Uterus (tissue), 2 donors: Measurements from ENCODE around the gene SERPINA12.

ENCODE experiments used
- POLR2A ChIP-seq, 2 donors: fragments of 450-650 bp; IDR thresholded peaks; one replicate each; pipeline ENCODE4 v1.6.1; 2016; ENCODE audit warnings: antibody characterized with exemption in 2 of 2, mild to moderate bottlenecking in 1 of 2, moderate library complexity in 1 of 2
- TF ChIP-seq, protein P1 (sequence below), 4 experiments: fragments of 200-600 bp in 2 of 4; fragments of 450-650 bp in 2 of 4; sonication (generic) in 2 of 4; IDR thresholded peaks; one replicate each; pipeline ENCODE4 v1.5.1; 2016 to 2019; ENCODE audit warnings: antibody characterized with exemption in 4 of 4, mild to moderate bottlenecking in 2 of 4, moderate library complexity in 1 of 4

DNA sequence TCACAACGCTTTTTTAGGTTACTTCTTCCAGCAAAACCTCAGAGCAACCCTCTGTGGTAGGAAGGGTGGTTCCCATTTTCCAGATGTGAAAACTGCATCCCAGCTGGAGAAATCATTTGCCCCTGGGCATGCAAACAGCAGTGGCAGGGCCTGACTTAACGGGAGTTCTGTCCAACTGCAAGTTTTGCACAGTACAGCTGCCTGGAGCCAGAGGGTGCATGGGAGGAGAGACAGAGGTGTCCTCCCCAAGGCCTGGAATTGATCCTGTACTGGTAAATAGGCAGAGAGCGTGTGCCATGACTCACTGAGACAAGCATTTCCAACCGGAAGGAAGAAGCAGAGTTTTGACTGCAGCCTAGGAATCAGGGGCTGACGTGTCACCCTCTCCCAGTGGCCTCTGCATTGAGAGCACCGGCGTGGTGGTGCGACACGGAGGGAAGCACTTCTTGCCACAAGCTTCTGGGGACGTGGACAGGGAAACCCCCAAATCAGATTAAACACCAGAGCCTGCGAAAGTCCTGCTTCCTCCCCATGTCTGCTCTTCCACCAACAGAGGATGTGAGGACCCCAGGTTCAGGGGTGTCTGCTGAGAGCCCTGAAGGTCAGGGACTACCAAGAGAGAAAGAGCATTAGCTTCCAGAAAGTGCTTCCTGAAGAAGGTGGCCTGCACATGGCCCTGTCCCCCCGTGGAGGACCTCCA is 33.0 kb upstream of the SERPINA12 start:
- TF ChIP-seq, protein P1, sequence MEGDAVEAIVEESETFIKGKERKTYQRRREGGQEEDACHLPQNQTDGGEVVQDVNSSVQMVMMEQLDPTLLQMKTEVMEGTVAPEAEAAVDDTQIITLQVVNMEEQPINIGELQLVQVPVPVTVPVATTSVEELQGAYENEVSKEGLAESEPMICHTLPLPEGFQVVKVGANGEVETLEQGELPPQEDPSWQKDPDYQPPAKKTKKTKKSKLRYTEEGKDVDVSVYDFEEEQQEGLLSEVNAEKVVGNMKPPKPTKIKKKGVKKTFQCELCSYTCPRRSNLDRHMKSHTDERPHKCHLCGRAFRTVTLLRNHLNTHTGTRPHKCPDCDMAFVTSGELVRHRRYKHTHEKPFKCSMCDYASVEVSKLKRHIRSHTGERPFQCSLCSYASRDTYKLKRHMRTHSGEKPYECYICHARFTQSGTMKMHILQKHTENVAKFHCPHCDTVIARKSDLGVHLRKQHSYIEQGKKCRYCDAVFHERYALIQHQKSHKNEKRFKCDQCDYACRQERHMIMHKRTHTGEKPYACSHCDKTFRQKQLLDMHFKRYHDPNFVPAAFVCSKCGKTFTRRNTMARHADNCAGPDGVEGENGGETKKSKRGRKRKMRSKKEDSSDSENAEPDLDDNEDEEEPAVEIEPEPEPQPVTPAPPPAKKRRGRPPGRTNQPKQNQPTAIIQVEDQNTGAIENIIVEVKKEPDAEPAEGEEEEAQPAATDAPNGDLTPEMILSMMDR (IDR thresholded peaks at IDR 0.05), result no peak
- no peak for TF ChIP-seq POLR2A (IDR thresholded peaks at IDR 0.05)
